K562 (cell line): ENCODE measurements around the gene DAPK2. TPM values are rescaled to one million over a fixed set of nuclear protein-coding genes. Genes with fewer than 3 reads are reported as not detected.

Experiments used
- ARID4B ChIP-seq: sonication (generic); formaldehyde crosslinking; IDR thresholded peaks from 2 replicates; pipeline ENCODE4 v1.8.0; 2022; ENCODE audit warnings: mild to moderate bottlenecking, missing genetic modification reagents
- GATAD2A ChIP-seq: fragments of 450-650 bp; IDR thresholded peaks from 2 replicates; pipeline ENCODE4 v1.6.1; 2017
- RNF219 ChIP-seq: fragments of 250-450 bp; sonication (Bioruptor Pico); IDR thresholded peaks from 2 replicates; pipeline ENCODE4 v1.5.0; 2022; ENCODE audit warnings: mild to moderate bottlenecking
- ZBED1 ChIP-seq: IDR thresholded peaks from 2 replicates; pipeline ENCODE4 v1.6.1; 2014
- polyA plus RNA-seq, 8 experiments: library from polyadenylated mRNA; depleted of rRNA in 4 of 8; stranded (reverse) in 5 of 8; unstranded in 3 of 8; fragments of >200 nt; fragmentation: Nextera tagmentation in 2 of 8; fragmentation: Illumina TruSeq in 1 of 8; extraction: Ambion mirVana in 2 of 8; extraction: Trizol in 1 of 8; gene quantifications; 2 replicates each; pipeline versions ENCODE4 v1.2.1 to v1.2.3, GENCODE V29; 2011 to 2014; ENCODE audit warnings: inconsistent platforms in 1 of 8, missing spikeins in 1 of 8
- total RNA-seq, 7 experiments: library from RNA; depleted of rRNA in 6 of 7; stranded (reverse); fragments of >200 nt in 6 of 7; fragmentation: Illumina TruSeq in 2 of 7; extraction: Trizol in 2 of 7; gene quantifications; 2 replicates each; pipeline versions ENCODE4 v1.2.1 to v1.2.3, GENCODE V29; 2011 to 2021; ENCODE audit warnings: low replicate concordance in 1 of 7
- TF ChIP-seq, protein P1 (sequence below): fragments of 450-650 bp; IDR thresholded peaks from 2 replicates; pipeline ENCODE4 v1.6.1; 2016; ENCODE audit warnings: low read depth
- TF ChIP-seq, protein P2 (sequence below): fragments of 250-450 bp; sonication (Bioruptor Pico); IDR thresholded peaks from 2 replicates; pipeline ENCODE4 v1.4.0; 2020

Gene DAPK2
- total and polyA plus RNA-seq, 9 of the 15 experiments (the other 6 are each of a cell fraction or from before 2014, with no cell fraction given): 0.14 to 5.2 (median 2.2) TPM

- TF ChIP-seq ARID4B (CRISPR knock-in tag) (no peak), ZBED1 (no peak), RNF219 (no peak), GATAD2A (no peak)
- TF ChIP-seq, protein P1, sequence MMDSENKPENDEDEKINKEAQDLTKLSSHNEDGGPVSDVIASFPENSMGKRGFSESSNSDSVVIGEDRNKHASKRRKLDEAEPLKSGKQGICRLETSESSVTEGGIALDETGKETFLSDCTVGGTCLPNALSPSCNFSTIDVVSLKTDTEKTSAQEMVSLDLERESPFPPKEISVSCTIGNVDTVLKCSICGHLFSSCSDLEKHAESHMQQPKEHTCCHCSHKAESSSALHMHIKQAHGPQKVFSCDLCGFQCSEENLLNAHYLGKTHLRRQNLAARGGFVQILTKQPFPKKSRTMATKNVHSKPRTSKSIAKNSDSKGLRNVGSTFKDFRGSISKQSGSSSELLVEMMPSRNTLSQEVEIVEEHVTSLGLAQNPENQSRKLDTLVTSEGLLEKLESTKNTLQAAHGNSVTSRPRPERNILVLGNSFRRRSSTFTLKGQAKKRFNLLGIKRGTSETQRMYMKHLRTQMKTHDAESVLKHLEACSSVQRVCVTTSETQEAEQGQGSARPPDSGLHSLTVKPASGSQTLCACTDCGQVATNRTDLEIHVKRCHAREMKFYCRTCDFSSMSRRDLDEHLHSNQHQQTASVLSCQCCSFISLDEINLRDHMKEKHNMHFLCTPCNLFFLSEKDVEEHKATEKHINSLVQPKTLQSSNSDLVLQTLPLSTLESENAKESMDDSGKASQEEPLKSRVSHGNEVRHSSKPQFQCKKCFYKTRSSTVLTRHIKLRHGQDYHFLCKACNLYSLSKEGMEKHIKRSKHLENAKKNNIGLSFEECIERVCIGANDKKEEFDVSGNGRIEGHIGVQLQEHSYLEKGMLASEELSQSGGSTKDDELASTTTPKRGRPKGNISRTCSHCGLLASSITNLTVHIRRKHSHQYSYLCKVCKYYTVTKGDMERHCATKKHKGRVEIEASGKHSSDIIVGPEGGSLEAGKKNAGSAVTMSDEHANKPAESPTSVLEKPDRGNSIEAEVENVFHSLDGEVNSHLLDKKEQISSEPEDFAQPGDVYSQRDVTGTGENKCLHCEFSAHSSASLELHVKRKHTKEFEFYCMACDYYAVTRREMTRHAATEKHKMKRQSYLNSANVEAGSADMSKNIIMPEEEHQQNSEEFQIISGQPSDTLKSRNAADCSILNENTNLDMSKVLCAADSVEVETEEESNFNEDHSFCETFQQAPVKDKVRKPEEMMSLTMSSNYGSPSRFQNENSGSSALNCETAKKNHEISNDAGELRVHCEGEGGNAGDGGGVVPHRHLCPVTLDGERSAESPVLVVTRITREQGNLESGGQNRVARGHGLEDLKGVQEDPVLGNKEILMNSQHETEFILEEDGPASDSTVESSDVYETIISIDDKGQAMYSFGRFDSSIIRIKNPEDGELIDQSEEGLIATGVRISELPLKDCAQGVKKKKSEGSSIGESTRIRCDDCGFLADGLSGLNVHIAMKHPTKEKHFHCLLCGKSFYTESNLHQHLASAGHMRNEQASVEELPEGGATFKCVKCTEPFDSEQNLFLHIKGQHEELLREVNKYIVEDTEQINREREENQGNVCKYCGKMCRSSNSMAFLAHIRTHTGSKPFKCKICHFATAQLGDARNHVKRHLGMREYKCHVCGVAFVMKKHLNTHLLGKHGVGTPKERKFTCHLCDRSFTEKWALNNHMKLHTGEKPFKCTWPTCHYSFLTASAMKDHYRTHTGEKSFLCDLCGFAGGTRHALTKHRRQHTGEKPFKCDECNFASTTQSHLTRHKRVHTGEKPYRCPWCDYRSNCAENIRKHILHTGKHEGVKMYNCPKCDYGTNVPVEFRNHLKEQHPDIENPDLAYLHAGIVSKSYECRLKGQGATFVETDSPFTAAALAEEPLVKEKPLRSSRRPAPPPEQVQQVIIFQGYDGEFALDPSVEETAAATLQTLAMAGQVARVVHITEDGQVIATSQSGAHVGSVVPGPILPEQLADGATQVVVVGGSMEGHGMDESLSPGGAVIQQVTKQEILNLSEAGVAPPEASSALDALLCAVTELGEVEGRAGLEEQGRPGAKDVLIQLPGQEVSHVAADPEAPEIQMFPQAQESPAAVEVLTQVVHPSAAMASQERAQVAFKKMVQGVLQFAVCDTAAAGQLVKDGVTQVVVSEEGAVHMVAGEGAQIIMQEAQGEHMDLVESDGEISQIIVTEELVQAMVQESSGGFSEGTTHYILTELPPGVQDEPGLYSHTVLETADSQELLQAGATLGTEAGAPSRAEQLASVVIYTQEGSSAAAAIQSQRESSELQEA: no peak
- TF ChIP-seq, protein P2, sequence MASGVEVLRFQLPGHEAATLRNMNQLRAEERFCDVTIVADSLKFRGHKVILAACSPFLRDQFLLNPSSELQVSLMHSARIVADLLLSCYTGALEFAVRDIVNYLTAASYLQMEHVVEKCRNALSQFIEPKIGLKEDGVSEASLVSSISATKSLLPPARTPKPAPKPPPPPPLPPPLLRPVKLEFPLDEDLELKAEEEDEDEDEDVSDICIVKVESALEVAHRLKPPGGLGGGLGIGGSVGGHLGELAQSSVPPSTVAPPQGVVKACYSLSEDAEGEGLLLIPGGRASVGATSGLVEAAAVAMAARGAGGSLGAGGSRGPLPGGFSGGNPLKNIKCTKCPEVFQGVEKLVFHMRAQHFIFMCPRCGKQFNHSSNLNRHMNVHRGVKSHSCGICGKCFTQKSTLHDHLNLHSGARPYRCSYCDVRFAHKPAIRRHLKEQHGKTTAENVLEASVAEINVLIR (CRISPR knock-in tag): no peak
Observed at GRCh38 chr15:63972801-63973200, 73.5 kb downstream of the DAPK2 start (continued).
